Adipocyte (in vitro differentiated cells): Measurements from ENCODE around the gene PDE4DIP.
"Not testable (repeated sequence)": the region's sequence is repeated elsewhere in the genome, so short reads cannot be mapped to it uniquely, and the experiment has no call there.

Source experiments
- DNase-seq: peaks from one replicate; pipeline ENCODE4 v3.0.0-alpha.2; 2015; ENCODE audit warnings: low read depth
- H3K27me3 ChIP-seq: replicated peaks from 2 replicates; pipeline ENCODE4 v1.7.0; 2013; ENCODE audit warnings: mild to moderate bottlenecking, low read length, moderate library complexity; ENCODE audit not compliant: control insufficient read depth, insufficient read depth
- H3K36me3 ChIP-seq: 2 replicates; pipeline ENCODE4 v1.7.0; 2013; ENCODE audit warnings: low read length, mild to moderate bottlenecking, moderate library complexity; ENCODE audit not compliant: control insufficient read depth, insufficient read depth, severe bottlenecking
- H3K4me1 ChIP-seq: 2 replicates; pipeline ENCODE4 v1.7.0; 2013; ENCODE audit warnings: mild to moderate bottlenecking, low read length, moderate library complexity; ENCODE audit not compliant: control insufficient read depth, insufficient read depth
- H3K4me3 ChIP-seq: 2 replicates; pipeline ENCODE4 v1.7.0; 2013; ENCODE audit warnings: mild to moderate bottlenecking, low read length, moderate library complexity
- H3K9ac ChIP-seq: 2 replicates; pipeline ENCODE4 v1.7.0; 2013; ENCODE audit warnings: mild to moderate bottlenecking, low read length, moderate library complexity
- H3K9me3 ChIP-seq: 2 replicates; pipeline ENCODE4 v1.7.0; 2013; ENCODE audit warnings: mild to moderate bottlenecking, low read length, moderate library complexity; ENCODE audit not compliant: control insufficient read depth

Gene PDE4DIP

DNA sequence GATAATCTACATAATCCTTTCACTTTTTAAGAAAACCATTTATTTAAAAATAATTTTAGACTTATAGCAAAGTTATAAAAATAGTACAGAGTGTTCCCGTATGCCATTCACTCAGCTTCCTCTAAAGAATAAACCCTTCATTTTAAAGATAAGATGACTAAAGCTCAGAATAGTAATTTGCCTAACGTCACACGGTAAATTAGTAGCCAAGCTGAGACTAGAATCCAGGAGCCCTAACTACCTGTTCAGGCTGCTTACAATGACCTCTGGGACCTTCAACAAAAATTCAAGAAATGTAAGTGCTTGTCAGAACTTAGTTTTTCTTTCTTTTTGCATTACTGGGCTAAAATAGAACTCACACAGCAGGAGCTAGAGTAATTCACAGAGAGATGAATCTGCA lies 56.5 kb downstream of the PDE4DIP start:
- not testable (repeated sequence) for H3K27me3 ChIP-seq, DNase-seq, H3K36me3 ChIP-seq, H3K9me3 ChIP-seq, H3K4me3 ChIP-seq, H3K4me1 ChIP-seq, H3K9ac ChIP-seq

DNA sequence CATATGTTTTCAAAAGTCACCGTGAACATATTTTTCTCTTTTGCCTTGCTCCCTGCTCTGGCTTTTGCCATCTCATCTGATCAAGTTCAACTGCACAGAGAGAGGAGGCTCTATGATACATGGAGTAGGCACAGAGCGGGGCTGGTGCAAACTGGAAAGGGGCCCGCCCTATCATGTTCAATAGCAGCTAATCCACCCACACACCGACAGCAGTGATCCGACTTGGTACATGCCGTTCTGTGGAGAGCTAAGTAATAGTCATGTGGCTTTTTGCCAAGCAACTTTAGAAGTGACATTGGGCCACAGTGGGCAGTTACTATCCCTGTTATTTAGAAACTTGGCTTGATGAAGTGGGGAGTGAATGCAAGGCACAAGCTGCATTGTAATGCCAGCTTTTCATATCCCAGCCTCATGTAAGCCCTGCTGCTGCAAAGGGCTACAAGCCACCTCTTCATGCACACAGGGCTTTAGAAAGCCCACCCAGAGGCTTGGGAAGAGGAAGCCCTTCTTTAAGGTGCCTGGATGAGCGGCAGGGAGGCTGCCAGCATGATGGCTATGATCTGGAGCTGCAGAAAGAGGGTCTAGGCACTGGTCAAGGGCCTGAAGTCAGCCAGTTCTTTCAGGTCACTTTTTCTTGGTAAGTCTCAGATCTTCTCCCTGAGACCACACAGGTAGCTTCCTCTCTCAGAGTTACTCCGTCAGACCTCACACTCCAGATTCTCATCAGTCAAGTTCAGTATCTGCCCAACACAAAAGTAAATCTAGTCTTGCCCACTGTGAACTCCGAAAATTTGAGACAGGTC lies 57.1 kb downstream of the PDE4DIP start:
- H3K9ac ChIP-seq, H3K36me3 ChIP-seq, H3K4me1 ChIP-seq, H3K9me3 ChIP-seq, DNase-seq, H3K27me3 ChIP-seq, H3K4me3 ChIP-seq: not testable (repeated sequence)

DNA sequence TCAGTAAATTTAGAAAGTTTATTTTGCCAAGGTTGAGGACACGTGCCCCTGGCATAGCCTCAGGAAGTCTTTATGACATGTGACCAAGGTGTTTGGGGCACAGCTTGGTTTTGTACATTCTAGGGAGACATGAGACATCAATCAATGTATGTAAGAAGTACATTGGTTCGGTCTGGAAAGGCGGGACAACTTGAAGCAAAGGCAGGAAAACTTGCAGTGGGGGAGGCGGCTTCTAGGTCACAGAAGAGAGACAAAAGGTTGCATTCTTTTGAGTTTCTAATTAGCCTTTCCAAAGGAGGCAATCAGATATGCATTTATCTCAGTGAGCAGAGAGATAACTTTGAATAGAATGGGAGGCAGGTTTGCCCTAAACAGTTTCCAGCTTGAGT lies 57.7 kb downstream of the PDE4DIP start:
- not testable (repeated sequence) for DNase-seq, H3K9ac ChIP-seq, H3K4me1 ChIP-seq

DNA sequence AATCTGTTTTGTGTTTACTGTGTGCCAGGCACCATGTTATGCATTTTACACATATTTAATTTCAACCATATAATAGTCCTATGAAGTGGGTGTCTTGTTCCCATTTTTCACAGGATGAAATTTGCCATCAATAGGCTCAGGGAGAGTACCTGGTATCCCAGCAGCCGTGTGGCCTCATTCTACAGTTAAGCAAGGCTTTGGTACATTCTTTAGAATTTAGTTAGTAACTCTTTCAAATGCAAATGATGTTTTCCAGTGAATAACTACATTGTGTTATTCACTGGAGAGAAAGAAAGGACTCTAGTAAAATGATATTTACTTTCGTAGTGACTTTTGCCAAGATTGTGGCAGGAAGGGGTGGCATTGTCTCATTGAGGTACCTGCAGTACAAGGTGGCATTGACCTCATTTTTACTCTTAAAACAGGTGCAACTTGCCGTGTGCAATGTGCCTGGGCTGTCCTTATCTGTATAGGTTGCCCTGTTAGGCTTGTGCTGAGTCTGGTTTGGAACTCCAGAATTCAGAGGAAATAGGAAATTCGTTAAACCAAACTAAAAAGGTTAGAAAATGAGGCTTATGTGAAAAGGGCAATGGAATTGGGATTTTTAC lies 65.1 kb downstream of the PDE4DIP start:
- H3K9me3 ChIP-seq, H3K36me3 ChIP-seq, H3K9ac ChIP-seq, H3K4me1 ChIP-seq, H3K27me3 ChIP-seq, DNase-seq, H3K4me3 ChIP-seq: not testable (repeated sequence)

More for the DNA sequence above, 57.7 kb downstream of the PDE4DIP start:
- not testable (repeated sequence) for H3K9me3 ChIP-seq, H3K27me3 ChIP-seq, H3K36me3 ChIP-seq, H3K4me3 ChIP-seq

DNA sequence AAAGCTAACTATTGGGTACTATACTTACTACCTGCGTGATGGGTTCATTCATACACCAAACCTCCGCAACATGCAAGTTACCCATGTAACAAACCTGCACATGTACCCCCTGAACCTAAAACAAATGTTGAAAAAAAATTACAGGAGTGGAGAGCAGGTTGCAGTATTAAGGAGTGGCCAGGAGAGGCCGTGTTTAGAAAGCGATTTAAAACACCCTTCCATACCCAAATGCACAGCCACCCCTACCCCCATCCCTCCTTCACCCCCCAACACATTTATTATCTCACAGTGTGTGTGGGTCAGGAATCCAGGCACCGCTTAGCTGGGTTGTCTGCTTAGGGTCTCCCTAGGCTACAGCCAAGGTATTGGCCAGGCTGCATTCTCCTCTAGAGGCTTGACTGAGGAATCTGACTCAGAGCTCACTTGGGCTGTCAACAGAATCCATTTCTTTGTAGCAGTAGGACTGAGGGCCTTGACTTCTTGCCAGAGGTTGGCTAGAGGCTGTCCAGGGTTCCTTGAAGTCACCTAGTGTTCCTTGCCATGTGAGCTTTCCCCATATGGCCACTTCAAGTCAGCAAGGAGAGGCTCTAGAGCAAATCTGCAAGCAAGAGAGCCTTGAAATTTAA lies 67.2 kb downstream of the PDE4DIP start:
- not testable (repeated sequence) for H3K36me3 ChIP-seq, H3K27me3 ChIP-seq, DNase-seq, H3K4me1 ChIP-seq, H3K9ac ChIP-seq, H3K4me3 ChIP-seq, H3K9me3 ChIP-seq

DNA sequence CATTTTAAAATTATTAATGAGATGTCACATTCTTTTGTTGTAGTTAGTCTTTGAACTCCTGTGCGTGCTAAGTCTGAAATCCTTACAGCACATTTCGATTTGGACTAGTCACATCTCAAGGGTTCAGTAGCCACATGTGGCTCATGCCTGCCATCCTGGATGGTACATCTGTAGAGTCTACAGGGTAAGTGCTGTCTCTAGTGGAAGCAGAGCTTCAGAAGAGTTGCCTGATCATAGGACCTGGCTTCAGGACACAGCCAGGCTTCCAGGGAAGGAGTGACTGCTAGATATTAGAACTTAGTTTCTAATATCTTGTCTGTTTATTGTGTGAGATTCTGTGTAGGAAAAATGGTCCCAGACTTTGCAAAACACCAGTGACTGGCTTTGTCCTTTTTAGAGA lies 72.0 kb downstream of the PDE4DIP start:
- not testable (repeated sequence) for H3K9me3 ChIP-seq, H3K9ac ChIP-seq, H3K36me3 ChIP-seq, H3K4me3 ChIP-seq, DNase-seq, H3K4me1 ChIP-seq, H3K27me3 ChIP-seq

DNA sequence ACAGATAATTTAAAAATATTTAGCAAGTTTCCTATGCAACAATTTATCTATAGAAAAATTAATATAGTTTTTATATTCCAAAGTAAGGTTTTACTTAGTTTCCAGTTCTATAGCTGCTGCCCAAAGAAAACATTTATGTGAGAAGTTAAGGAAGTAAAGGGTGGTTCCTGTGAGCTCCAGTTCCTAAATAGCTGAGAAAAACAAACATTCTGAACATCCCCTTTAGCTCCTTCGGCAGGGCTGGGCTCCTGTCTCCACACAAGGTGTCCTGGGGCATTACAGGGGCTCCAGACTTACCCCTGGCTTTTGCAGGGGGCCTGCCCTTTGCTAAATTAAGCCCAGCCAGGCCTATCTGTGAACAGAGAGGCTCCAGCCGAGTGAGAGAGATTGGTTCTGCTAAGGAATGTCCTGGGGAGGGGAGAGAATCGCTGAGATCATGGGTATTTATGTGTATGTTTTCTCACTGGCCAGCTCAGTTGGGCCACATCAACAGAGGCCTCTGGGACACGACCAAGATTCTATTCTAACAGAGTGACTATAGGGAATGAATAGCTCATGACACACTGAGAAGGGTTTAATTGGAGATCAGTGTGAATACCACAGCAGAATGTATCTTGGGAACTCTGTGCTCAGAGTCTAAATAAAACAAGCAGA lies 72.6 kb downstream of the PDE4DIP start:
- not testable (repeated sequence) for H3K4me1 ChIP-seq, DNase-seq, H3K36me3 ChIP-seq, H3K9ac ChIP-seq, H3K4me3 ChIP-seq, H3K27me3 ChIP-seq, H3K9me3 ChIP-seq

DNA sequence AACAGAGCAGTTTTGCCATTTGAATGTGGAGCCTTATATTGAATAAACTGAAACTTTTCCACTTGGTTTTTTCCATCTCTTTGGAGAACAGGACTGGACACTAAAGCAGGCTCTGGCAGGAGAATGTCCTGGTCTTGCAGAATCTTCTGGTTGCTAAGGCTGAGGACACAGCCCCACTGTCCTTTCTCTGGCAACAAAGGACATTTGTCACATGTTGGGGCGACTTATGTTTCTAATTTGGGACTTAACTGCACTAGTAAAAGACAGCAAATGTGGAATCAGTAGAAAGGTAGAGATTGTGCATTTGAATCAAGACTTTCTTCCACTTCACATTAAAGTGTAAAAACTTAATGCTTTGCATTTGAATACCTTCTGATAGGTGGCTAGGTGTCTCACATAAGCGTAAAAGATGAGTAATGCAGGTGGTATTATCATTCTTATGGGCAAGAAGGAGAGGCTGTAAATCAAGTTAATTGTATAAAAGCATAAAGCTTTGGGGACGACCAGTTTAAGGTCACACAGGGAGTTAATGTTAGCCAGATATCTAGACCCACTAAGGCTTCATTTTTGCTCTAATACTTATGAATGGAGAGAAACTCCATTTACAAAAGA lies 74.7 kb downstream of the PDE4DIP start:
- H3K36me3 ChIP-seq, DNase-seq, H3K27me3 ChIP-seq, H3K9ac ChIP-seq, H3K4me3 ChIP-seq, H3K9me3 ChIP-seq, H3K4me1 ChIP-seq: not testable (repeated sequence)

DNA sequence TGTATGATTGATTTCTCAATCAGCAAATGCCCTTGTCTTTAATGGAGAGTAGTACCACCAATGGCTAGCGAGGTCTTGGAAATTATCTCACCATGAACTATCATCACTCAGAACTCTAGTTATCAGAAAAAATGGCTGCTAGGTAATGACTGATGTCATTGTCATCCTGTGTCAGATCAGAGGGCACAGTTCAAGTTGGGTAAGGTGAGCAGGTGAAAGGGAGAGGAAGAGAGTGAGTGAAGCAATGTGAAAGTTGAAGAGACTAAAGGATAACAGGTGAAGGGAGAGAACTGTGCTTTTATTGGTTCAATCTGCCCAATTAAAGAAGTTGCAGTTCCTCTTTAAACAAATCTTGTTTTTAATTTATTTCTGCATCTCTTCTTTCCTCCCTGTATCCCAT lies 76.8 kb downstream of the PDE4DIP start:
- H3K9me3 ChIP-seq, H3K4me3 ChIP-seq, H3K27me3 ChIP-seq, H3K36me3 ChIP-seq, H3K4me1 ChIP-seq, H3K9ac ChIP-seq, DNase-seq: not testable (repeated sequence)

DNA sequence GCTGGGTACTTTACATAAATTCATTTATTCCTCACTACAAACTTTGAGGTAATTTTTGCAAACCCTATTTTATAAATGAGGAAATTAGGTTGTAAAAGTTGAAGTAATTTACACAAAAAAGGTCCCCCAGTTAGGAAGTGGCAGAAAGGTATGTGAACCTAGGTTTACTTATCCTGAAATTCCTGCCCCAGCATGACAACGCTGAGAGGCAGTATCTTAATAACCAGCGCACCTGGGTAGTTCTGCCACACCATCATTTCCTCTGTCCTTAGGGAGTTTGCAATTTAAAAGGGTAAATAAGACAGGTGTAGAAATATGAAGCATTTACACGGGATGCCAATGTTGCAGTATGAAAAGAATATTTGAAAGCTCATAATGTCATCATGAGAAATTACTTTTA lies 79.6 kb downstream of the PDE4DIP start:
- H3K9me3 ChIP-seq, DNase-seq, H3K27me3 ChIP-seq, H3K4me1 ChIP-seq, H3K36me3 ChIP-seq, H3K4me3 ChIP-seq, H3K9ac ChIP-seq: not testable (repeated sequence)

DNA sequence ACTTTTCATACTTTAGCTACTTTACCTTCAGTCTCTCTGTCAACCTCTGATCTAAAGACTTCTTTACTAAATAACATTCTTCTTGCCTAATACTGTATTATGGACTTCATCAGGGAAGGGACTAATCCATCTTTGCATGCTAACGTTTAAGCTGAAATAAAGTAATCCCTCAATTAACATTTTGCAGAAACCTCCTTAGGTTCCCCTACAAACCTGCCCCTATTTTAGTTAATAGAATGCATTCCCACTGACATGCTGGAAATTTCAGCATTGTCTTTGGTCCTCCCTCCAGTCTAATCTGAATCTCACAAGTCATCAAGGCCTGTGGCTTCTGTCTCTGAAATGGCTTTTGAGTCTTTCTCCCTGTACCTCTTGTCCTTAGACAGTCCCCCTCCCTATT lies 83.4 kb downstream of the PDE4DIP start:
- not testable (repeated sequence) for H3K9me3 ChIP-seq, H3K9ac ChIP-seq, H3K4me3 ChIP-seq, H3K36me3 ChIP-seq, H3K27me3 ChIP-seq, DNase-seq, H3K4me1 ChIP-seq
